Measurements from ENCODE around the gene NOS3. TPM values are rescaled to one million over a fixed set of nuclear protein-coding genes. Genes with fewer than 3 reads are reported as not detected.
A peak's percentile ranks its signal among the peaks of the same experiment; 100 is the strongest.

The NOS3 gene
- total and polyA plus RNA-seq, 9 of the 15 experiments (the other 6 are each of a cell fraction or from before 2014, with no cell fraction given) = 1.1 to 121 (median 23.6) TPM

GRCh38 chr7:151056283-151056665 is 65.5 kb downstream of the NOS3 start (continued):
- TF ChIP-seq ARID4B (CRISPR knock-in tag; IDR thresholded peaks at IDR 0.05) (peak; percentile 62; the same call in 1 of the 2 replicates), TEAD4 (IDR thresholded peaks at IDR 0.05; ENCODE audit: low read length) (0 out of 2 replicates have a peak, but pooled peaks have one; percentile 12), TEAD4 (CRISPR knock-in tag; IDR thresholded peaks at IDR 0.05; ENCODE audit: borderline replicate concordance) (0 out of 2 replicates have a peak, but pooled peaks have one; percentile 39), ATF3 (IDR thresholded peaks at IDR 0.05) (peak; percentile 34; the same call in 1 of the 2 replicates), ATF3 (CRISPR knock-in tag; conservative IDR thresholded peaks at IDR 0.05) (no peak), ARNT (IDR thresholded peaks at IDR 0.05) (peak in 1 of 2 experiments; percentile 54; a peak in 1 of 4 replicates), JUN (IDR thresholded peaks at IDR 0.05; ENCODE audit: borderline replicate concordance, low read depth, low read length) (peak; percentile 30; the same call in 1 of the 2 replicates), JUN (CRISPR knock-in tag; IDR thresholded peaks at IDR 0.05; ENCODE audit: borderline replicate concordance) (no peak), RBFOX2 (IDR thresholded peaks at IDR 0.05; ENCODE audit: low read depth, low read length) (no peak), ZNF583 (CRISPR knock-in tag; IDR thresholded peaks at IDR 0.05) (no peak), GTF2F1 (IDR thresholded peaks at IDR 0.05; ENCODE audit: low read depth, low read length) (no peak), USF1 (CRISPR knock-in tag; IDR thresholded peaks at IDR 0.05) (peak; percentile 57), MYC (IDR thresholded peaks at IDR 0.05; ENCODE audit: low read depth, low read length) (peak; percentile 93), MYC (CRISPR knock-in tag; IDR thresholded peaks at IDR 0.05; ENCODE audit: borderline replicate concordance, low read depth) (0 out of 2 replicates have a peak, but pooled peaks have one; percentile 20), MEIS2 (IDR thresholded peaks at IDR 0.05; ENCODE audit: partially characterized antibody) (peak; percentile 71), PPARD (CRISPR knock-in tag; IDR thresholded peaks at IDR 0.05) (no peak), FOXK2 (conservative IDR thresholded peaks at IDR 0.05 in 1 of 2, IDR thresholded peaks at IDR 0.05 in 1 of 2; ENCODE audit: low read depth in 2 of 2) (peak; percentile 29 to 58; a peak in 3 of 4 replicates), ZNF280A (IDR thresholded peaks at IDR 0.05; ENCODE audit: low read depth, partially characterized antibody) (no peak)

All from K562 (cell line).